ENCODE data around the gene ARHGAP22.

Gene ARHGAP22

GRCh38 chr10:48477141-48477540 lies 127.7 kb downstream of the ARHGAP22 start:
- no peak for DNase-seq
- TF ChIP-seq POLR2A (IDR thresholded peaks at IDR 0.05; ENCODE audit: low read length) (no peak), GATA1 (IDR thresholded peaks at IDR 0.05; ENCODE audit: low read depth, low read length) (no peak)

GRCh38 chr10:48476279-48476982 lies 128.4 kb downstream of the ARHGAP22 start:
- DNase-seq, result no peak
- no peak for TF ChIP-seq POLR2A (IDR thresholded peaks at IDR 0.05; ENCODE audit: low read length)
- TF ChIP-seq GATA1 (IDR thresholded peaks at IDR 0.05; ENCODE audit: low read depth, low read length), result no peak

DNA sequence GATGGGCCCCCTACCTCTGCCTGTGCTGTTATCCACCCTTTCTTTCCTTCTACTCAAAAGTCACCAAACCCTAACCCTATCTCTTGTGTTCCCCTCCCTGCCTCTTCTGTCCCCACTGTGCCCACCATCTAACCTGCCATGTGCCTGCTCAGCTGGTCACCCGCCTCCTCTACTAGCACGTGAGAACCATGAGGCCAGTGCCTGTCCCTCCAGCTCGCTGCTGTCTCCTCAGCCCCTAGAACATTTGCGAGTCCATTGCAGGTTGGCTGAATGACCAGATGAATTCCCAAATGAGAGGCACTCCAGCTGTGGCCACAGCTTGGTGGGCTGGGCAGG lies 129.0 kb downstream of the ARHGAP22 start:
- DNase-seq, result no peak
- TF ChIP-seq GATA1 (IDR thresholded peaks at IDR 0.05; ENCODE audit: low read depth, low read length), result no peak
- TF ChIP-seq POLR2A (IDR thresholded peaks at IDR 0.05; ENCODE audit: low read length), result no peak

GRCh38 chr10:48474765-48475365 lies 130.0 kb downstream of the ARHGAP22 start:
- no peak for DNase-seq
- TF ChIP-seq GATA1 (IDR thresholded peaks at IDR 0.05; ENCODE audit: low read depth, low read length), result no peak
- TF ChIP-seq POLR2A (IDR thresholded peaks at IDR 0.05; ENCODE audit: low read length), result no peak

GRCh38 chr10:48473704-48474103 lies 131.2 kb downstream of the ARHGAP22 start:
- no peak for DNase-seq
- no peak for TF ChIP-seq POLR2A (IDR thresholded peaks at IDR 0.05; ENCODE audit: low read length)
- no peak for TF ChIP-seq GATA1 (IDR thresholded peaks at IDR 0.05; ENCODE audit: low read depth, low read length)

DNA sequence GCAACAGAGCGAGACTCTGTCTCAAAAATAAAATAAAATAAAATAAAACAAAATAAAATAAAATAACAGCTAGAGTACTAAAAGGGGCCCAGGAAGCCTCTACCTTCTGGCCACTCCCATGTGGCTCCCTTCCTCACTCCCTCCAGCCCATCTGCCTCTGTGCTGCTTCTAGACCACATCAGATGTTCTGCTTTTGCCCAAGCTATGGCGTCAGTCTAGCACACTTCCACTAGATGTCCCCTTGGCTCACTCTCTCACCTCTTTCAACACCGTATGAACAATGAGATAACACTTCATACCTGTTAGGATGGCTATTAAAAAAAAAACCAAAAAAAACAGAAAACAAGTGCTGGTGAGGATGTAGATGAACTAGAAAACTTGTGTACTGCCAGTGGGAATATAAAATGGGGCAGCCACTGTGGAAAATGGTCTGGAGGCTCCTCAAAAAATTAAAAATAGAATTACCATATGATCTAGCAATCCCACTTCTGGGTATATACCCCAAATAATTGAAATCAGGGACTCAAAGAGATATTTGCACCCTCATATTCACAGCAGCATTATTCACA lies 132.3 kb downstream of the ARHGAP22 start:
- TF ChIP-seq POLR2A (IDR thresholded peaks at IDR 0.05; ENCODE audit: low read length) (no peak), GATA1 (IDR thresholded peaks at IDR 0.05; ENCODE audit: low read depth, low read length) (no peak)
- no peak for DNase-seq

- no peak for DNase-seq
- TF ChIP-seq POLR2A (IDR thresholded peaks at IDR 0.05; ENCODE audit: low read length) (no peak), GATA1 (IDR thresholded peaks at IDR 0.05; ENCODE audit: low read depth, low read length) (no peak)
Measured at GRCh38 chr10:48470893-48471805, 133.7 kb downstream of the ARHGAP22 start.

GRCh38 chr10:48470115-48470892 lies 134.6 kb downstream of the ARHGAP22 start:
- peak; percentile 63 to 85 for DNase-seq
- TF ChIP-seq GATA1 (IDR thresholded peaks at IDR 0.05; ENCODE audit: low read depth, low read length), result no peak
- no peak for TF ChIP-seq POLR2A (IDR thresholded peaks at IDR 0.05; ENCODE audit: low read length)

DNA sequence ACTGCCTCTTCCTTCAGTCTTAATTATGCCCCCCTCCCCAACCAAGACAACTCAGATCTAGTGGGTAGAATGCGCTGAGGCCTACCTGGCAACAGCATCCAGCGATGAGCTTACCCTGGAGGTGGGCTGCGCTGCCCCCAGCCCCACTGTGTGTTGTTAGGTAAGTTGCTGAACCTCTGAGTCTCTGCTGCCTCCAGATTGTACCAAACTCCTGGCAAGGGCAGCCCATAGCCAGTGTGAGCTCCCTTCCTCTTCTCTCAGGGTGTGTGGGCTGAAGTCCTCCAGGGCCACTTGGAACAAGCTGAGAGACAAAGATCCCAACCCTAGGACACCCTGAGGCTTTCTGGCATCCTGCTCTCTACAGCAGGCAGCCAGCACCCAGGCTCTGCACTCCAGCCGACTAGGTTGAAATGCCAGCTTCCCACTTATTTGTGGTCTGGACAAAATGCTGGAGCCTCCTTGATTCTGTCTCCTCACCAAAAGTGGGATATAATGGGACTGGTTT lies 135.3 kb downstream of the ARHGAP22 start:
- TF ChIP-seq POLR2A (IDR thresholded peaks at IDR 0.05; ENCODE audit: low read length), result no peak
- no peak for TF ChIP-seq GATA1 (IDR thresholded peaks at IDR 0.05; ENCODE audit: low read depth, low read length)
- peak; percentile 29 to 39 for DNase-seq

DNA sequence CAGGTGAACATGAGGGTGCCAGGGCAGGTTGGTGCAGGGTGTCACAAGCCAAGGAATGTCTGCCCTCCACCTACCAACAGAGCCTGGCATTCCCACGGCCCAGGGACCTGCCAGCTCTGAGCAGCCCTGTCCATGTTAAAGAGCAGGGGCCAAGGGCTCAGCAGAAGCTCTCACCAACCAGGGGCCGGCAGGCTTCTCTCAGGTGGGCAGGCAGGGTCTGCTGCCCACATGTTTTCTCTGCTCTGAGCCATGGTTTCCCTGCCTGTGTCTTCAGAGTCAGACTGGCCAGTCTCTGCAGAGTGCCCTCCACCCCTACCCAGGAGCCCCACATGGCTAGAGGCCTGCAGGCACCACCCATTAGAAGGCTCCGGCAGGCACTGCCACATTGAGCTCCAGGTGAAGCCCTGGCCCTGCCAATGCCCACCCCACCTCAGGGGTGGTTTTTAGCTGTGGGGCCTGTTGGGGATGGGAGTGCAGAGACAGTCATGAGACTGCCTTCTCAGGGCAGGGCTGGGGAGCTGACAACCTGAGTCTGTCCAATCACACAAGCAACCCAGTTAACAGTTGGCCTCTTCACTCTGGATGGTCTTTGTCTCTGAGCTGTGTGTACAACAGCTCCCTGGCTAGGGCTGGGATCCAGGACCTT lies 135.9 kb downstream of the ARHGAP22 start:
- peak; percentile 29 to 40 for DNase-seq
- TF ChIP-seq GATA1 (IDR thresholded peaks at IDR 0.05; ENCODE audit: low read depth, low read length) (no peak), POLR2A (IDR thresholded peaks at IDR 0.05; ENCODE audit: low read length) (no peak)

DNA sequence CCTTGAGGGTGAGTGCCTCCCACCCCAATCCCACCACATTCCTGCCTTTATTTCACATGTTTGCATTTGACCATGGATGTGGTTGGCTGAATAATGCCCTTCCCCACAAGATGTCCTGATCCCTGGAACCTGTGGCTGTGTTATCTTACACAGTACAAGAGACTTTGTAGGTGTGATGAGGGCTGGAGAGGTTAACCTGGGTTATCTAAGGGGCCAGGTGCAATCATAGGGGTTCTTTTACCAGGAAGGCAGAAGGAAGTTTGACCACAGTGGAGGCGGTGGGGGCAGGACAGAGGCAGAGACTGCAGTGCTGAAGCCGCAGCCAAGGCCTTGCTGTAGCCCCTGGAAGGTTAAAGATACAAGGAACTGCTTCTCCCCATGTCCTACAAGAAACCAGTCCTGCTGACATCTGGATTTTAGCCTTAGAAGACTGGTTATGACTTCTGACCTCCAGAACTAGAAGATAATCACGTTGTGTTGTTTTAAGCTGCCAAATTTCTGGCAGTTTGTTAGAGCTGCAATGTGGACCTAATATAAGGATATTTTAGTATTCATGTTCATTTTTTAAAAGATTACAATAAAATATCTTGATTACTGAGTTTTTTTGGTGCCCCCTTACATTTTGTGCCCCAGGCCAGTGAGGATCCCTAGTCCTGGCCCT lies 136.6 kb downstream of the ARHGAP22 start:
- peak in 1 of 2 experiments; percentile 32 for DNase-seq

DNA sequence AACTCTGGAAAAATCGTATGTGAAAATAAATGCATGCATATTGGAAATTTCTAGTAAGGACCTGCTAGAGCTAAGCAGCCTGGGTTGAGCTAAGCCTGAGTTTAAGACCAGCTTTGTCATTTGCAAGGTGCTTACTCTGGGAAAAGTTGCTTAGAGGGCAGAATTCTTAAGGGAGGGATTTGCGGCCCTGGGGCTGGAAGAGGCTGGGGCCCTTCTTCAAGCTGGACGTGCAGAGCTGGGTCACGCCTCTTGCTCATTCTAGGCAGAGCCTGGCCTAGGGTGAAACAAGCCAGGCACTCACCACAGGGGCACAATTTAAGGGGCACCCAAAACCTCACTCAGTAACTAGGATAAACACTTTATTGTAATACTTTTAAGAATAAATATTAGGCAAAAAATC lies 137.2 kb downstream of the ARHGAP22 start:
- no peak for DNase-seq

More for the DNA sequence above, 136.6 kb downstream of the ARHGAP22 start:
- TF ChIP-seq GATA1 (IDR thresholded peaks at IDR 0.05; ENCODE audit: low read depth, low read length) (no peak), POLR2A (IDR thresholded peaks at IDR 0.05; ENCODE audit: low read length) (no peak)

More for the DNA sequence above, 137.2 kb downstream of the ARHGAP22 start:
- TF ChIP-seq GATA1 (IDR thresholded peaks at IDR 0.05; ENCODE audit: low read depth, low read length), result no peak
- TF ChIP-seq POLR2A (IDR thresholded peaks at IDR 0.05; ENCODE audit: low read length), result no peak
